Endothelial cell of umbilical vein (primary cell): ENCODE data around the gene CPNE1. TPM values are rescaled to one million over a fixed set of nuclear protein-coding genes. Genes with fewer than 3 reads are reported as not detected.

ENCODE experiments used
- BruUV-seq: library from RNA; stranded (reverse); fragments of 400-500 nt; replicated peaks from 2 replicates; lab custom pipeline; 2021; lab: Mats Ljungman, UMichigan
- CTCF ChIA-PET: fragments of 300-600, 350-600 bp; sonication (Branson Sonifier 250); formaldehyde crosslinking; loops from one replicate; lab custom pipeline; 2021; ENCODE audit warnings: antibody characterized with exemption, inconsistent platforms; lab: Charles Lee
- POLR2A ChIA-PET: fragments of 300-600, 350-600 bp; sonication (Branson Sonifier 250); formaldehyde crosslinking; loops from one replicate; lab custom pipeline; 2021; ENCODE audit warnings: antibody characterized with exemption, inconsistent platforms; lab: Charles Lee
- DNase-seq: peaks from one replicate; pipeline ENCODE4 v3.0.0-alpha.2; 2011; ENCODE audit warnings: low read depth, low spot score
- FAIRE-seq: peaks from 2 replicates; lab custom pipeline; 2011; peaks lifted over from hg19 to GRCh38; lab: Jason Lieb, UNC
- H2AFZ ChIP-seq: 2 replicates; pipeline ENCODE4 v1.6.0; 2012; ENCODE audit warnings: low read depth, low read length, control low read depth, inconsistent platforms
- H3K27ac ChIP-seq: 2 replicates; pipeline ENCODE4 v1.5.1; 2011; ENCODE audit warnings: low read depth, mild to moderate bottlenecking, control low read depth, low read length, moderate library complexity; ENCODE audit not compliant: insufficient read depth
- H3K27me3 ChIP-seq, 2 experiments: 2 replicates each; pipeline versions ENCODE4 v1.6.0 to v1.6.1; 2011; ENCODE audit warnings: low read length in 2 of 2, mixed read lengths in 1 of 2; ENCODE audit not compliant: control insufficient read depth in 2 of 2, insufficient read depth in 2 of 2
- H3K36me3 ChIP-seq, 2 experiments: 2 replicates in 1 of 2; 3 replicates in 1 of 2; pipeline ENCODE4 v1.5.1; 2011; ENCODE audit warnings: low read length in 2 of 2, mild to moderate bottlenecking in 1 of 2, moderate library complexity in 1 of 2; ENCODE audit not compliant: control insufficient read depth in 2 of 2, insufficient read depth in 2 of 2; ENCODE audit errors: extremely low read depth in 1 of 2
- H3K4me1 ChIP-seq: 3 replicates; pipeline ENCODE4 v1.5.1; 2011; ENCODE audit warnings: mild to moderate bottlenecking, low read length; ENCODE audit not compliant: control insufficient read depth, insufficient read depth; ENCODE audit errors: extremely low read depth
- H3K4me2 ChIP-seq: 2 replicates; pipeline ENCODE4 v1.6.1; 2011; ENCODE audit warnings: low read length, control low read depth, mixed read lengths; ENCODE audit not compliant: insufficient read depth
- H3K4me3 ChIP-seq, 3 experiments: fragments of 200-600 bp in 1 of 3; sonication (generic), shearing (Covaris generic) in 1 of 3; replicated peaks in 1 of 3; 2 replicates each; pipeline ENCODE4 v1.5.1; 2011 to 2016; ENCODE audit warnings: control low read depth in 3 of 3, low read length in 3 of 3, mild to moderate bottlenecking in 2 of 3, inconsistent platforms in 1 of 3, low read depth in 1 of 3, moderate library complexity in 1 of 3; ENCODE audit not compliant: insufficient read depth in 1 of 3
- H3K79me2 ChIP-seq: 2 replicates; pipeline ENCODE4 v1.6.0; 2012; ENCODE audit warnings: low read length, inconsistent platforms; ENCODE audit not compliant: control insufficient read depth, insufficient read depth
- H3K9ac ChIP-seq: replicated peaks from 2 replicates; pipeline ENCODE3; 2011; ENCODE audit warnings: low read length, control low read depth; ENCODE audit not compliant: insufficient read depth; ENCODE audit errors: extremely low read depth
- H3K9me1 ChIP-seq: replicated peaks from 3 replicates; pipeline ENCODE4 v1.6.0; 2011; ENCODE audit warnings: mild to moderate bottlenecking, low read length; ENCODE audit not compliant: control insufficient read depth, insufficient read depth; ENCODE audit errors: extremely low read depth
- H3K9me3 ChIP-seq: replicated peaks from 2 replicates; pipeline ENCODE4 v1.5.1; 2012; ENCODE audit warnings: low read length, inconsistent platforms; ENCODE audit not compliant: control insufficient read depth, insufficient read depth
- H4K20me1 ChIP-seq: replicated peaks from 2 replicates; pipeline ENCODE3; 2011; ENCODE audit warnings: mild to moderate bottlenecking, low read length; ENCODE audit not compliant: control insufficient read depth, insufficient read depth; ENCODE audit errors: extremely low read depth
- CTCF ChIP-seq, 2 donors: IDR thresholded peaks; 1 replicate in 1 of 2; 2 replicates in 1 of 2; pipeline ENCODE4 v1.5.1; 2011; ENCODE audit warnings: low read length in 2 of 2, mild to moderate bottlenecking in 2 of 2, moderate library complexity in 2 of 2, control low read depth in 1 of 2, inconsistent platforms in 1 of 2, low read depth in 1 of 2; ENCODE audit not compliant: insufficient read depth in 1 of 2; ENCODE audit errors: extremely low read depth in 1 of 2
- EZH2 ChIP-seq: IDR thresholded peaks from 2 replicates; pipeline ENCODE4 v1.6.1; 2012; ENCODE audit warnings: borderline replicate concordance, low read depth, mild to moderate bottlenecking, moderate library complexity, low read length, inconsistent platforms; ENCODE audit not compliant: severe bottlenecking
- FOS ChIP-seq: IDR thresholded peaks from 2 replicates; pipeline ENCODE4 v1.6.1; 2011; ENCODE audit warnings: mild to moderate bottlenecking, low read length, moderate library complexity, borderline replicate concordance; ENCODE audit not compliant: insufficient read depth
- GATA2 ChIP-seq: IDR thresholded peaks from 2 replicates; pipeline ENCODE4 v1.7.0; 2011; ENCODE audit warnings: low read depth, mild to moderate bottlenecking, moderate library complexity, mixed read lengths, low read length; ENCODE audit not compliant: insufficient read length, insufficient read depth
- JUN ChIP-seq: IDR thresholded peaks from 2 replicates; pipeline ENCODE4 v1.6.1; 2011; ENCODE audit warnings: borderline replicate concordance, low read depth; ENCODE audit not compliant: insufficient read length, insufficient read depth
- MYC ChIP-seq: IDR thresholded peaks from one replicate; pipeline ENCODE4 v1.6.1; 2011; ENCODE audit warnings: mild to moderate bottlenecking, low read depth, low read length
- POLR2A ChIP-seq: IDR thresholded peaks from 2 replicates; pipeline ENCODE4 v1.6.1; 2012; ENCODE audit warnings: low read depth, mild to moderate bottlenecking, control low read depth, low read length
- POLR2AphosphoS5 ChIP-seq: IDR thresholded peaks from 2 replicates; pipeline ENCODE4 v1.6.1; 2012; ENCODE audit warnings: low read depth, mild to moderate bottlenecking, control low read depth, low read length, moderate library complexity; ENCODE audit not compliant: insufficient read depth
- dilution Hi-C: fragments of 300-500 bp; cut with MboI; formaldehyde crosslinking; loops from one replicate; pipeline ENCODE4 v1.15.0; 2019; ENCODE audit warnings: low sequenced_read_pairs; ENCODE audit not compliant: extremely low pct_ligation_motif_present
- intact Hi-C: fragments of 100-400 bp; cut with micrococcal nuclease; formaldehyde crosslinking; loops from one replicate; pipeline ENCODE4 v1.10.0; 2022
- polyA plus RNA-seq, 4 experiments: library from polyadenylated mRNA; depleted of rRNA in 3 of 4; stranded (reverse) in 3 of 4; unstranded in 1 of 4; fragments of >200 nt; gene quantifications; 2 replicates each; pipeline versions ENCODE4 v1.2.1 to v1.2.3, GENCODE V29; 2011 to 2012; ENCODE audit warnings: missing spikeins in 1 of 4
- total RNA-seq: library from RNA; stranded (reverse); gene quantifications from 2 replicates; pipeline ENCODE4 v1.2.3, GENCODE V29; 2021
- TF ChIP-seq, protein P1 (sequence below): IDR thresholded peaks from 2 replicates; pipeline ENCODE4 v1.6.1; 2011; ENCODE audit not compliant: insufficient read depth, insufficient read length

The CPNE1 gene
- total and polyA plus RNA-seq, 2 donors (not counting 3 experiments of a cell fraction or from before 2014, with no cell fraction given), result 244 to 316 TPM

DNA sequence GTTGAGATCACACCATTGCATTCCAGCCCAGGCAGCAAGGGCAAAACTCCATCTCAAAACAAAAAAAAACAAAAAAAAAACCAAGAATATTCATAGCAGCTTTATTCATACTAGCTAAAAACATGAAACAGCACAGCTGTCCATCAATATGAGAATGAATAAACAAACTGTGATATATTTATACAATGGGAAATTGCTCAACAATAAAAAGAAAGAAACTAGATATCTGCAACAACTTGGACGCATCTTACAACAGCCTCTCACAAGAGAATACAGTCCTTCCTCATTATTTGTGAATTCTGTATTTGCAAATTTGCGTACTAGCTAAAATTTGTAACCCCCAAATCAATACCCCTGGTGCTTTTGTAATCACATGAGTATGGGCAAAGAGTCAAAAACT is 77.3 kb downstream of the CPNE1 start:
- no peak overlapping the region for H3K4me3 ChIP-seq
- no peak overlapping the region for H3K9ac ChIP-seq
- dilution Hi-C loops, result no loop called here
- no peak for DNase-seq
- no peak overlapping the region for H2AFZ ChIP-seq
- no peaks in the 10 kb centered on the region for H3K9me1 ChIP-seq
- H3K36me3 ChIP-seq, result no peaks in the 10 kb centered on the region
- FAIRE-seq, result no peak
- H3K9me3 ChIP-seq, result no peaks in the 10 kb centered on the region
- ChIA-PET CTCF (no interaction called here), POLR2A (no interaction called here)
- no peaks in the 10 kb centered on the region for H3K79me2 ChIP-seq
- intact Hi-C loops, result no loop called here
- no peaks in the 10 kb centered on the region for H4K20me1 ChIP-seq
- no peak overlapping the region for H3K4me2 ChIP-seq
- H3K27me3 ChIP-seq, result no peaks in the 10 kb centered on the region
- H3K27ac ChIP-seq, result no peak overlapping the region
- no peaks in the 10 kb centered on the region for H3K4me1 ChIP-seq
- TF ChIP-seq MYC (no peak), FOS (no peak), GATA2 (no peak), POLR2A (no peak), EZH2 (no peak), POLR2AphosphoS5 (no peak), JUN (no peak), CTCF (IDR thresholded peaks at IDR 0.05; ENCODE audit: extremely low read depth in 1 of 2, insufficient read depth in 1 of 2, low read depth in 1 of 2, low read length in 2 of 2) (no peak)
- TF ChIP-seq, protein P1, sequence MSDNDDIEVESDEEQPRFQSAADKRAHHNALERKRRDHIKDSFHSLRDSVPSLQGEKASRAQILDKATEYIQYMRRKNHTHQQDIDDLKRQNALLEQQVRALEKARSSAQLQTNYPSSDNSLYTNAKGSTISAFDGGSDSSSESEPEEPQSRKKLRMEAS, result no peak
- BruUV-seq, result no TSS peak
